ENCODE data around the gene KRTAP10-12.

DNA sequence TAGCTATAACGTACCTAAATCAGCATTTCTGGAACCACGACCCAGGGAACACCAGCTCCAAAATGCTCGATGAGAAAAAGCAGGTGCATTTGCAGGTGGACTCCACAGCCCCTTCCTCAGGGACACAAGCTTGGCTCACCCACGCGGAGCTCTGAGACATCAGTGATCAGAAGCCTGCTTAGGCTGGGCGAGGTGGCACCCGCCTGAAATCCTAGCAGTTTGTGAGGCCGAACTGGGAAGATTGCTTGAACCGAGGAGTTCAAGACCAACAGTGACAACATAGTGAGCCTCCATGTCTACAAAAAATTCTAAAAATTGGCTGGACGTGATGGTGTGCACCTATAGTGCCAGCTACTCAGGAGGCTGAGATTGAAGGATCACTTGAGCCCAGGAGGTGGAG is 16.9 kb downstream of the KRTAP10-12 start:
- TF ChIP-seq, protein P1, sequence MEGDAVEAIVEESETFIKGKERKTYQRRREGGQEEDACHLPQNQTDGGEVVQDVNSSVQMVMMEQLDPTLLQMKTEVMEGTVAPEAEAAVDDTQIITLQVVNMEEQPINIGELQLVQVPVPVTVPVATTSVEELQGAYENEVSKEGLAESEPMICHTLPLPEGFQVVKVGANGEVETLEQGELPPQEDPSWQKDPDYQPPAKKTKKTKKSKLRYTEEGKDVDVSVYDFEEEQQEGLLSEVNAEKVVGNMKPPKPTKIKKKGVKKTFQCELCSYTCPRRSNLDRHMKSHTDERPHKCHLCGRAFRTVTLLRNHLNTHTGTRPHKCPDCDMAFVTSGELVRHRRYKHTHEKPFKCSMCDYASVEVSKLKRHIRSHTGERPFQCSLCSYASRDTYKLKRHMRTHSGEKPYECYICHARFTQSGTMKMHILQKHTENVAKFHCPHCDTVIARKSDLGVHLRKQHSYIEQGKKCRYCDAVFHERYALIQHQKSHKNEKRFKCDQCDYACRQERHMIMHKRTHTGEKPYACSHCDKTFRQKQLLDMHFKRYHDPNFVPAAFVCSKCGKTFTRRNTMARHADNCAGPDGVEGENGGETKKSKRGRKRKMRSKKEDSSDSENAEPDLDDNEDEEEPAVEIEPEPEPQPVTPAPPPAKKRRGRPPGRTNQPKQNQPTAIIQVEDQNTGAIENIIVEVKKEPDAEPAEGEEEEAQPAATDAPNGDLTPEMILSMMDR (IDR thresholded peaks at IDR 0.05 in 2 of 3, conservative IDR thresholded peaks at IDR 0.05 in 1 of 3; ENCODE audit: borderline replicate concordance in 1 of 3, insufficient read depth in 1 of 3, low read depth in 2 of 3, low read length in 2 of 3): no peak
- TF ChIP-seq POLR2AphosphoS5 (IDR thresholded peaks at IDR 0.05; ENCODE audit: low read depth, low read length): no peak
- no peak for TF ChIP-seq CEBPB (IDR thresholded peaks at IDR 0.05; ENCODE audit: low read depth)
- no peak for TF ChIP-seq EZH2 (IDR thresholded peaks at IDR 0.05)
- no peak for TF ChIP-seq EZH2phosphoT487 (IDR thresholded peaks at IDR 0.05; ENCODE audit: borderline replicate concordance)
- no peak for TF ChIP-seq ATF3 (IDR thresholded peaks at IDR 0.05)
- no peak for TF ChIP-seq RAD21 (IDR thresholded peaks at IDR 0.05; ENCODE audit: low read depth)
- TF ChIP-seq POLR2A (IDR thresholded peaks at IDR 0.05; ENCODE audit: borderline replicate concordance, extremely low read depth, insufficient read depth, insufficient read length): no peak
- TF ChIP-seq, protein P2, sequence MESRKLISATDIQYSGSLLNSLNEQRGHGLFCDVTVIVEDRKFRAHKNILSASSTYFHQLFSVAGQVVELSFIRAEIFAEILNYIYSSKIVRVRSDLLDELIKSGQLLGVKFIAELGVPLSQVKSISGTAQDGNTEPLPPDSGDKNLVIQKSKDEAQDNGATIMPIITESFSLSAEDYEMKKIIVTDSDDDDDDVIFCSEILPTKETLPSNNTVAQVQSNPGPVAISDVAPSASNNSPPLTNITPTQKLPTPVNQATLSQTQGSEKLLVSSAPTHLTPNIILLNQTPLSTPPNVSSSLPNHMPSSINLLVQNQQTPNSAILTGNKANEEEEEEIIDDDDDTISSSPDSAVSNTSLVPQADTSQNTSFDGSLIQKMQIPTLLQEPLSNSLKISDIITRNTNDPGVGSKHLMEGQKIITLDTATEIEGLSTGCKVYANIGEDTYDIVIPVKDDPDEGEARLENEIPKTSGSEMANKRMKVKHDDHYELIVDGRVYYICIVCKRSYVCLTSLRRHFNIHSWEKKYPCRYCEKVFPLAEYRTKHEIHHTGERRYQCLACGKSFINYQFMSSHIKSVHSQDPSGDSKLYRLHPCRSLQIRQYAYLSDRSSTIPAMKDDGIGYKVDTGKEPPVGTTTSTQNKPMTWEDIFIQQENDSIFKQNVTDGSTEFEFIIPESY (IDR thresholded peaks at IDR 0.05; ENCODE audit: extremely low read depth, insufficient replicate concordance, low read length): no peak
- TF ChIP-seq SP1 (IDR thresholded peaks at IDR 0.05; ENCODE audit: low read depth): no peak
